ENCODE measurements around the gene RASGRF2. TPM values are rescaled to one million over a fixed set of nuclear protein-coding genes. Genes with fewer than 3 reads are reported as not detected.

Gene RASGRF2
- total and polyA plus RNA-seq, 9 of the 15 experiments (the other 6 are each of a cell fraction or from before 2014, with no cell fraction given), result 0.01 to 0.22 (median 0.08) TPM; not detected in 2

DNA sequence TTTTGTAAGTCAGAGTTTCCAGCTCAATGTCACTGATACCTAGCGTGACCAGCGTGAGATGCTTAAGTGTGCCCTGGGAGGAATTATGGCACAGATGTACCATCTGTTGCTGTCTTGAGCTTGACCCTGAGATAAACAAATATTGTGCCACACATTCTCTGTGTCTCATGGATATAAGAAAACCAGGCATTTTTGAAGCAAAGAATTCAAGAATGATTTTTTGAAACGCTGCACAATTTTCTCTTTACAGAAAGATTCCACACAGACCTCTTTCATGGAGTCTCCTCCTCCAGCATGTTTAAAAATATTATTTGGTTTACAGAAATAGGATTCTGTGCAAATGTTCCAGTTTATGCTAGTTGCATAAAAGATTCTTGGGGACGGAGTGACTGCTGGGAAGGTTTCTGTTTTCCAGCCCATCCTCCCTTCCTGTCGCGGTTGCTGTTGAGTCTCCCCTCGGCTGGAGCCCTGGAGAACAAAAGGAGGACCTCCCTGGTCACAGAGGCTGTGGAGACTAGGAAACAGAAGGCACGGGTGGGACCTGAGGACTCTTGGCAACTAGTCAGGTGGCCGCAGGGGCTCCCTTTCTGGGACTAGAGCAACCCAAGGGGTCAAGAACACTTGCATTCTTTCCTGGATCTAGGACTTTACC lies 120.8 kb downstream of the RASGRF2 start:
- H3K9me1 ChIP-seq (ENCODE audit: control insufficient read depth, insufficient read depth, low read length), result no peaks in the 10 kb centered on the region
- no peak for FAIRE-seq
- no peak for ATAC-seq
- H4K20me1 ChIP-seq (replicated peaks; ENCODE audit: control insufficient read depth, insufficient read depth, low read length), result no peaks in the 10 kb centered on the region
- no peak overlapping the region for H3K27ac ChIP-seq (ENCODE audit: extremely low read depth, low read depth, low read length)
- H3K4me2 ChIP-seq (ENCODE audit: insufficient read depth, low read length), result no peak overlapping the region
- H3K9ac ChIP-seq (ENCODE audit: insufficient read depth in 1 of 2, low read depth in 2 of 2, low read length in 2 of 2), result no peak overlapping the region
- H3K27me3 ChIP-seq (ENCODE audit: control insufficient read depth in 2 of 2, insufficient read depth in 2 of 2, low read length in 2 of 2), result peaks cover 6 to 13% of the 10 kb centered on the region in 2 experiments; a peak in 4 of 5 replicates
- BruUV-seq (replicated peaks), result no TSS peak
- H3K4me3 ChIP-seq, result no peak overlapping the region
- in situ Hi-C loops (cut with MboI) (no loop called here), intact Hi-C loops (cut with micrococcal nuclease) (no loop called here)
- no peaks in the 10 kb centered on the region for H3K4me1 ChIP-seq (replicated peaks in 1 of 2; ENCODE audit: control insufficient read depth in 2 of 2, insufficient read depth in 2 of 2, low read length in 2 of 2)
- no peak for DNase-seq (ENCODE audit: extremely low read depth in 1 of 4, low spot score in 3 of 4)
- ChIA-PET POLR2A (interaction anchor here (0.9 kb wide), 1 partner anchor 136 kb away, joined by 3 read pairs; no protein-coding TSS in a partner anchor), CTCF (ENCODE audit: low intra/inter-chr PET ratio) (no interaction called here)
- no peaks in the 10 kb centered on the region for H3K9me3 ChIP-seq (replicated peaks; ENCODE audit: control insufficient read depth, insufficient read depth, low read depth, low read length)
- TF ChIP-seq TOE1 (IDR thresholded peaks at IDR 0.05; ENCODE audit: borderline replicate concordance) (no peak), TOE1 (CRISPR knock-in tag; IDR thresholded peaks at IDR 0.05; ENCODE audit: borderline replicate concordance, low read depth) (no peak), ZNF75A (CRISPR knock-in tag; IDR thresholded peaks at IDR 0.05) (no peak), STAG1 (CRISPR knock-in tag; IDR thresholded peaks at IDR 0.05; ENCODE audit: borderline replicate concordance) (no peak), SMC3 (conservative IDR thresholded peaks at IDR 0.05; ENCODE audit: insufficient read depth, low read depth, low read length) (no peak), ZNF23 (CRISPR knock-in tag; IDR thresholded peaks at IDR 0.05) (no peak), ZNF121 (CRISPR knock-in tag; conservative IDR thresholded peaks at IDR 0.05) (no peak), ZNF165 (CRISPR knock-in tag; IDR thresholded peaks at IDR 0.05; ENCODE audit: borderline replicate concordance) (no peak), RBM22 (IDR thresholded peaks at IDR 0.05; ENCODE audit: low read depth, low read length, poor library complexity, severe bottlenecking) (no peak), ZNF232 (CRISPR knock-in tag; IDR thresholded peaks at IDR 0.05) (no peak), ZC3H11A (IDR thresholded peaks at IDR 0.05; ENCODE audit: low read depth, low read length) (no peak), SMARCA4 (IDR thresholded peaks at IDR 0.05) (no peak), SAFB (IDR thresholded peaks at IDR 0.05; ENCODE audit: borderline replicate concordance, low read depth, low read length) (no peak), NONO (IDR thresholded peaks at IDR 0.05; ENCODE audit: low read depth in 2 of 2, low read length in 1 of 2) (no peak), EWSR1 (IDR thresholded peaks at IDR 0.05; ENCODE audit: borderline replicate concordance, low read depth, partially characterized antibody) (no peak), NFIX (CRISPR knock-in tag; IDR thresholded peaks at IDR 0.05; ENCODE audit: low read depth) (no peak), NBN (IDR thresholded peaks at IDR 0.05; ENCODE audit: low read depth) (no peak), PHB2 (IDR thresholded peaks at IDR 0.05; ENCODE audit: low read depth) (no peak)
- TF ChIP-seq, protein P1, sequence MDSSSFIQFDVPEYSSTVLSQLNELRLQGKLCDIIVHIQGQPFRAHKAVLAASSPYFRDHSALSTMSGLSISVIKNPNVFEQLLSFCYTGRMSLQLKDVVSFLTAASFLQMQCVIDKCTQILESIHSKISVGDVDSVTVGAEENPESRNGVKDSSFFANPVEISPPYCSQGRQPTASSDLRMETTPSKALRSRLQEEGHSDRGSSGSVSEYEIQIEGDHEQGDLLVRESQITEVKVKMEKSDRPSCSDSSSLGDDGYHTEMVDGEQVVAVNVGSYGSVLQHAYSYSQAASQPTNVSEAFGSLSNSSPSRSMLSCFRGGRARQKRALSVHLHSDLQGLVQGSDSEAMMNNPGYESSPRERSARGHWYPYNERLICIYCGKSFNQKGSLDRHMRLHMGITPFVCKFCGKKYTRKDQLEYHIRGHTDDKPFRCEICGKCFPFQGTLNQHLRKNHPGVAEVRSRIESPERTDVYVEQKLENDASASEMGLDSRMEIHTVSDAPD (CRISPR knock-in tag; IDR thresholded peaks at IDR 0.05), result no peak
- no peaks in the 10 kb centered on the region for H3K36me3 ChIP-seq (ENCODE audit: control insufficient read depth, insufficient read depth, low read length)
- no peaks in the 10 kb centered on the region for H3K79me2 ChIP-seq (ENCODE audit: control insufficient read depth, insufficient read depth, low read length)
- under 1% methylated on average over 9 of the region's 9 CpGs for WGBS (ENCODE audit: insufficient coverage, low coverage, missing lambda C conversion rate)
- no peak overlapping the region for H2AFZ ChIP-seq (ENCODE audit: low read depth, low read length)

Data from K562 (cell line).